22Rv1 (cell line): ENCODE measurements around the gene EFCAB8.
"Not testable (repeated sequence)": the region's sequence is repeated elsewhere in the genome, so short reads cannot be mapped to it uniquely, and the experiment has no call there.

ENCODE experiments used
- H3K27ac ChIP-seq: fragments of 450-650 bp; 2 replicates; pipeline ENCODE4 v1.5.1; 2017
- ZFX ChIP-seq: fragments of 450-650 bp; IDR thresholded peaks from 2 replicates; pipeline ENCODE4 v1.6.1; 2017; ENCODE audit warnings: antibody characterized with exemption, borderline replicate concordance
- TF ChIP-seq, protein P1 (sequence below): fragments of 450-650 bp; IDR thresholded peaks from 2 replicates; pipeline ENCODE4 v1.5.1; 2017; ENCODE audit warnings: mild to moderate bottlenecking

EFCAB8 gene

DNA sequence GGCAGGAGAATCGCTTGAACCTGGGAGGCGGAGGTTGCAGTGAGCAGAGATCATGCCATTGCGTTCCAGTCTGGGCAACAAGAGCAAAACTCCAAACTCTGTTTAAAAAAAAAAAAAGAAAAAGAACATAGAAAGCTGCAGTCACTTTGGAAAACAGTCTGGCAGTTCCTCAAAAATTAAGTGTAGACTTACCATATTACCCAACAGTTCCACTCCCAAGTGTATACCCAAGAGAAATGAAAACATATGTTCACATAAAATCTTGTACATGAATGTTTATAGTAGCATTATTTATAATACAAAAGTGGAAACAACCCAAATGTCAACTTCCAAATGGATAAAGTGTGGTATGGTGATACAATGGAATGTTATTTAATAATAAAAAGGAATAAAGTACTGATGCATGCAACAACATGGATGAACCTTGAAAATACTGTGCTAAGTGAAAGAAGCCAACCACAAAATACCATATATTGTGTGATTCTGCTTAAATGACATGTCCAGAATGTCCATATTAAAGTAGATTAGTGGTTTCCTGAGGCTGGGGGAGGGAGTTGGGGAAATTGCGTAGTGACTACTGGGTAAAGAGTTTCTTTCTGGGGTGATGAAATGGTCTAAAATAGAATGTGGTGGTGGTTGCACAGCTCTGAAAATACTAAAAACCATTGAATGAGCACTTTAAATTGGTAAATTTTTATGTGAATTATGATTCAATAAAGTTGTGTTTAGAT is 82.6 kb downstream of the EFCAB8 start:
- TF ChIP-seq, protein P1, sequence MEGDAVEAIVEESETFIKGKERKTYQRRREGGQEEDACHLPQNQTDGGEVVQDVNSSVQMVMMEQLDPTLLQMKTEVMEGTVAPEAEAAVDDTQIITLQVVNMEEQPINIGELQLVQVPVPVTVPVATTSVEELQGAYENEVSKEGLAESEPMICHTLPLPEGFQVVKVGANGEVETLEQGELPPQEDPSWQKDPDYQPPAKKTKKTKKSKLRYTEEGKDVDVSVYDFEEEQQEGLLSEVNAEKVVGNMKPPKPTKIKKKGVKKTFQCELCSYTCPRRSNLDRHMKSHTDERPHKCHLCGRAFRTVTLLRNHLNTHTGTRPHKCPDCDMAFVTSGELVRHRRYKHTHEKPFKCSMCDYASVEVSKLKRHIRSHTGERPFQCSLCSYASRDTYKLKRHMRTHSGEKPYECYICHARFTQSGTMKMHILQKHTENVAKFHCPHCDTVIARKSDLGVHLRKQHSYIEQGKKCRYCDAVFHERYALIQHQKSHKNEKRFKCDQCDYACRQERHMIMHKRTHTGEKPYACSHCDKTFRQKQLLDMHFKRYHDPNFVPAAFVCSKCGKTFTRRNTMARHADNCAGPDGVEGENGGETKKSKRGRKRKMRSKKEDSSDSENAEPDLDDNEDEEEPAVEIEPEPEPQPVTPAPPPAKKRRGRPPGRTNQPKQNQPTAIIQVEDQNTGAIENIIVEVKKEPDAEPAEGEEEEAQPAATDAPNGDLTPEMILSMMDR: no peak
- no peak for TF ChIP-seq ZFX
- no peak overlapping the region for H3K27ac ChIP-seq

DNA sequence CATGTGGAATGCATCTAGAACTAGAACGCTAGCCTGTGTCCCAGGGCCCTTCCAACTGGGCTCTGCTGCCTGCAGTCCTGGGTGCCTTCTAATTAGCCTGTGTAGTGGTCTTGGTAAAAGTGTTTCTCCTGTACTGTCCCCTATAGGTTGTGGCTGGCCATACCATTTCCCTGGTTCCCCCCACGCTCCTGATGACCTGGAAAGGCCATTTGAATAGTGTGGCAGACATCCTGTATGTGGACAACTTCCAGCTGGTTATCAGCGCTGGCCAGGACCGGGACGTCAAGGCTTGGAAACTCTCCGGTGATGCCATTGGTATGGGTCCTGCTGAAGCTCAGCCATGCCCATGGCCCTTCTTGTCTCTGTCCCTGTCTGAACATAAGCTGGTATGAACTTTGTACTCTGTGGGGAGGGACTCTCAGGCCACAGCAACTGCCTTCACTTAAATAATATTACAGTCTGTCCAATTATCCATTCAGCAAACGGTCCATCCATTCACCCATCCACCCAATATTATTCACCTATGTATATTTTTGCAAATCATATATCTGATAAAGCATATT is 84.8 kb downstream of the EFCAB8 start:
- TF ChIP-seq, protein P1: no peak
- no peak for TF ChIP-seq ZFX

DNA sequence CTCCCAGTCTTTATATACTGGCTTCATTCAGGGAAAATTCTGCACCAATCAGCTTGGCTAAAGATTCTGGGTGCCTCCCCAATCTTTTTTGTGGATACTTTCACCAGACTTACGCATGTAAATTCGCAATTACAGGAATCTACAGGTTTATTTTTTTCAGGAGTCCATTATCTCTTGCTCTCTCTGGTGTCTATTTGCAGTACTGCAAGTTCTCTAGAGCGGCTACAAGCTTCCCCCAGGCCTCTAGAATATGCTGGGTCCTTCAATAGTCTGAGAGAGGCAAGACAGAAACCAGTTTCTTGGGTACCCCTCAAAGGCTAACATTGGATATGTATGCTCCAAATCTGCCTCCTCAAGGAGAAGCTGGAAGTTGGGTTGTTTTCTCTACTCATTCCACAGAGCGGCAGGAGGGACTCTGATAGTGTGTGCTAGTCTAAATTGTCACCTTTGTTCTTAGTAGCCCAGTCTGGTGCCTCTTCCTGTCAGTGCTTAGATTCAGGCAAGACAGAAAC is 87.0 kb downstream of the EFCAB8 start:
- no peak overlapping the region for H3K27ac ChIP-seq
- TF ChIP-seq, protein P1: peak; percentile 68
- TF ChIP-seq ZFX: no peak

More for the DNA sequence above, 84.8 kb downstream of the EFCAB8 start:
- H3K27ac ChIP-seq: no peak overlapping the region

DNA sequence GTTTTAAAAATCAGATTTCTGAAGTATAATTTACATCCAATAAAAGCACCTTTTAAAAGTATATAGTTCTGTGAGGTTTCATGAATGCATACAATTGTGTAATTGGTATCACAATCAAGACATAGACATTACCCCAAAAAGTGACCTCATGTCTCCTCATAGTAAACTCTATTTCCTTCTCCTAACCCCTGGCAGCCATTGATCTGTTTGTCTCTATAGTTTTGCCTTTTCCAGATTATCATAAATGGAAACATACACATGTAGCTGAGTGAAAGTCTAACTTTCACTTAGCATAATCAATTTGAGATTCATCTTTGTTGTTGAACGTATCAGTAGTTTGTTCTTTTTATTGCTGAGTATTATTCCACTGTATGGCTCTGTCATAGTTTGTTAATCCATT is 87.9 kb downstream of the EFCAB8 start:
- TF ChIP-seq ZFX: no peak
- TF ChIP-seq, protein P1: no peak
- no peak overlapping the region for H3K27ac ChIP-seq

DNA sequence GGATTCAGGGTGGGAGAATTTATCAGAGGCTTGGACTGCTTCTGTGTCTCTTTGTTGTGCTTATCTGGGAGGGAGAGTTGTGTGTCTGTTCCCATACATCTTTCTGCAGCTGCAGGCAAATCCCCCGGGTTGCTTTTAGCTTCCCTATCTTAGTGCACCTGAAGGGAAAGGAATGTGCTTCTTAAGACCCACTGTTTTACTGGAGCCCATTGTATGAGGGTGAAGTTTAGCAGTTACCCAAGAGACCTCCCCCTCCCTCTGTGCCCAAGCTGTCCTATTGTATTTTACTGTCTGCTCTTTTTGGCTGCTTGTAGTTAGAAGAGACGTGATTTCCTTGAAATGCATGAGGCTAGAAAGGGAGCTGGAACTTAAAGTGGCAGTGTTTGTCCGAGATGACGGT is 91.8 kb downstream of the EFCAB8 start:
- not testable (repeated sequence) for H3K27ac ChIP-seq

DNA sequence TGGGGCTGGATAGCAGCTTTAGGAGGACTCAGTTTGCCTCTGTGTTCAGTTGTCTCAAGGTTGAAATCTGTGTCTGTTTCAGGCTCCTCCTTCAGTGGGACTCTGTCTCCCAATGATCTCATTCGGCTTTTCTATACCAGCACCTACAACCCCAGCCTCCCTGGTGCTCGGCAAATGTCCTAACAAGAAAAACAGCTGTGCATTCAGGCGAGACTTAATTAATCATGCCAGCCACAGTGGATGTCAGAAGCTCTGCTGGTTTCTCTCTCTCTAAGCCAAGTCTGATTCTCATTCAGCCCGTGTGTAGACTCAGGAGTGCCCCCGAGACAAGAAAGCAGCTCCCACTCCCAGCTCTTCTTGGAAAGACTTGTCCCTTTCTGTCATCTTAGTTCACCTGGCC is 98.7 kb downstream of the EFCAB8 start:
- no peak overlapping the region for H3K27ac ChIP-seq
- TF ChIP-seq, protein P1: no peak
- TF ChIP-seq ZFX: no peak

DNA sequence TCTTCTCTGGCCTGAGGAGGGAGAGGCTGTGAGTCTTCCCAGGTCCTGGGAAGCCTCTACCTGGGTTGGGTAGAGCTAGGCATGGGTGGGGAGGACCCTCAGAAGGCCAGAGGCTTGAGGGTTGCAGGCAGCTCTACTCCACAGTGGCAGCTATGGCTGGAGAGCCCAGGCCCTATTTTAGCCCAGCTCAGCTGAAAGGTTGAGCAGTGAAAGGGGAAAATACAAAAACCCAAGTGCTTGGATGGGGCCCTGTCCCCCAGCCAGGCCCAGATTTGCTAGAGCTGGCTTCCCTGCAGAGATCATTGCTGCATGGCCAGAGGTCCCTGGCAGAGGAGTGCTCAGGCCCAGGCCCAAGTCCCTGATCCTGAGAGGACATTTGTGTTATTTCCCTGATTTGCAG is 99.9 kb downstream of the EFCAB8 start:
- no peak overlapping the region for H3K27ac ChIP-seq

More for the DNA sequence above, 99.9 kb downstream of the EFCAB8 start:
- no peak for TF ChIP-seq ZFX
- TF ChIP-seq, protein P1: no peak
